Loucy (cell line): ENCODE measurements around the gene FLRT1.

Experiments
- H2AFZ ChIP-seq: fragments of 200-600 bp; sonication (generic); 2 replicates; pipeline ENCODE4 v1.6.0; 2016; ENCODE audit warnings: antibody characterized with exemption, mild to moderate bottlenecking, low read length, moderate library complexity
- H3F3A ChIP-seq: fragments of 200-600 bp; 2 replicates; pipeline ENCODE4 v1.6.0; 2016; ENCODE audit warnings: antibody characterized with exemption, low read depth, mild to moderate bottlenecking
- H3K27me3 ChIP-seq: fragments of 200-600 bp; sonication (generic); 2 replicates; pipeline ENCODE4 v1.6.1; 2014; ENCODE audit warnings: low read length, mild to moderate bottlenecking; ENCODE audit not compliant: insufficient read depth, poor library complexity, severe bottlenecking
- H3K36me3 ChIP-seq: fragments of 200-600 bp; sonication (generic); 2 replicates; pipeline ENCODE4 v1.6.1; 2016; ENCODE audit warnings: low read length; ENCODE audit not compliant: insufficient read depth
- H3K4me1 ChIP-seq: fragments of 200-600 bp; sonication (generic); 2 replicates; pipeline ENCODE4 v1.5.1; 2014; ENCODE audit warnings: low read length, mild to moderate bottlenecking; ENCODE audit not compliant: insufficient read depth, poor library complexity, severe bottlenecking
- H3K4me2 ChIP-seq: fragments of 200-600 bp; sonication (generic); 2 replicates; pipeline ENCODE4 v1.6.0; 2014; ENCODE audit warnings: antibody characterized with exemption, low read length, low read depth, mild to moderate bottlenecking; ENCODE audit not compliant: poor library complexity, severe bottlenecking
- H3K4me3 ChIP-seq: fragments of 200-600 bp; sonication (generic); 2 replicates; pipeline ENCODE4 v1.5.1; 2014; ENCODE audit warnings: low read length, mild to moderate bottlenecking, mixed read lengths; ENCODE audit not compliant: poor library complexity, severe bottlenecking
- H3K79me2 ChIP-seq: fragments of 200-600 bp; sonication (generic); 2 replicates; pipeline ENCODE4 v1.6.1; 2014; ENCODE audit warnings: low read length; ENCODE audit not compliant: insufficient read depth
- H3K9ac ChIP-seq: fragments of 200-600 bp; sonication (generic); 2 replicates; pipeline ENCODE4 v1.6.0; 2014; ENCODE audit warnings: mild to moderate bottlenecking, low read depth, low read length, moderate library complexity; ENCODE audit not compliant: poor library complexity, severe bottlenecking
- H3K9me2 ChIP-seq: fragments of 200-600 bp; sonication (generic); replicated peaks from 2 replicates; pipeline ENCODE4 v1.6.1; 2016; ENCODE audit warnings: low read depth, low read length, mixed read lengths
- H3K9me3 ChIP-seq: fragments of 200-600 bp; sonication (generic); 2 replicates; pipeline ENCODE4 v1.6.1; 2014; ENCODE audit warnings: mild to moderate bottlenecking, antibody characterized with exemption, low read length, low read depth; ENCODE audit not compliant: insufficient read depth
- H4K20me1 ChIP-seq: fragments of 200-600 bp; sonication (generic); 2 replicates; pipeline ENCODE4 v1.6.0; 2014; ENCODE audit warnings: antibody characterized with exemption, low read length, mild to moderate bottlenecking; ENCODE audit not compliant: insufficient read depth, poor library complexity, severe bottlenecking
- CTCF ChIP-seq: fragments of 200-600 bp; sonication (generic); conservative IDR thresholded peaks from 2 replicates; pipeline ENCODE4 v1.5.1; 2014; ENCODE audit warnings: mild to moderate bottlenecking, antibody characterized with exemption, low read length
- EZH2phosphoT487 ChIP-seq: fragments of 200-600 bp; IDR thresholded peaks from 2 replicates; pipeline ENCODE4 v1.6.1; 2018; ENCODE audit warnings: antibody characterized with exemption, mild to moderate bottlenecking, moderate library complexity, borderline replicate concordance

FLRT1 gene

GRCh38 chr11:64035576-64035975, at the start of gene FLRT1:
Gene FLRT1 (plus strand): TSS chr11:64035931. CDS start chr11:64116268, 80,337 bp downstream.
- H3K4me2 ChIP-seq: no peak within 1 kb of the TSS
- no peak within 1 kb of the TSS for H2AFZ ChIP-seq
- H3K9me3 ChIP-seq: no peaks in the 10 kb centered on the region
- no peaks in the 10 kb centered on the region for H3K9me2 ChIP-seq
- no peaks in the 10 kb centered on the region for H3F3A ChIP-seq
- no peaks in the 10 kb centered on the region for H4K20me1 ChIP-seq
- no peak for TF ChIP-seq EZH2phosphoT487
- TF ChIP-seq CTCF: no peak
- no peaks in the 10 kb centered on the region for H3K79me2 ChIP-seq
- no peaks in the 10 kb centered on the region for H3K4me1 ChIP-seq
- H3K27me3 ChIP-seq: no peaks in the 10 kb centered on the region
- no peaks in the 10 kb centered on the region for H3K36me3 ChIP-seq
- no peak within 1 kb of the TSS for H3K4me3 ChIP-seq
- no peak within 1 kb of the TSS for H3K9ac ChIP-seq

- Histone ChIP-seq H2AFZ (peak within 1 kb of the TSS; percentile 82), H3F3A (no peaks in the 10 kb centered on the region), H3K36me3 (peaks cover 4% of the 10 kb centered on the region; the same call in 1 of the 2 replicates), H3K79me2 (peaks cover 41% of the 10 kb centered on the region), H3K9me3 (no peaks in the 10 kb centered on the region), H3K27me3 (no peaks in the 10 kb centered on the region), H3K9me2 (no peaks in the 10 kb centered on the region), H3K9ac (peak within 1 kb of the TSS; percentile 88), H3K4me1 (peaks cover 26% of the 10 kb centered on the region), H3K4me2 (peak within 1 kb of the TSS; percentile 93), H4K20me1 (peaks cover 17% of the 10 kb centered on the region), H3K4me3 (peak within 1 kb of the TSS; percentile 85)
- no peak for TF ChIP-seq EZH2phosphoT487
- TF ChIP-seq CTCF: no peak
These were observed 49.4 kb upstream of the FLRT1 start, which contains the start of gene OTUB1 for GRCh38 chr11:63986156-63986931. Gene OTUB1 (plus strand): TSS chr11:63986438. CDS start chr11:63986457, 19 bp downstream.

GRCh38 chr11:63986932-63987513, 48.7 kb upstream of the FLRT1 start:
- Histone ChIP-seq H3K9me3 (no peaks in the 10 kb centered on the region), H3K36me3 (peaks cover 5% of the 10 kb centered on the region; the same call in 1 of the 2 replicates), H3K79me2 (peaks cover 39% of the 10 kb centered on the region), H3K9ac (peak overlapping the region; percentile 88), H3K4me1 (peaks cover 26% of the 10 kb centered on the region), H3K4me3 (peak overlapping the region; percentile 85), H2AFZ (no peak overlapping the region), H4K20me1 (peaks cover 17% of the 10 kb centered on the region), H3K9me2 (no peaks in the 10 kb centered on the region), H3F3A (no peaks in the 10 kb centered on the region), H3K4me2 (peak overlapping the region; percentile 93), H3K27me3 (no peaks in the 10 kb centered on the region)
- TF ChIP-seq CTCF (no peak), EZH2phosphoT487 (no peak)
